Measurements from ENCODE around the gene TEK.

TEK gene

DNA sequence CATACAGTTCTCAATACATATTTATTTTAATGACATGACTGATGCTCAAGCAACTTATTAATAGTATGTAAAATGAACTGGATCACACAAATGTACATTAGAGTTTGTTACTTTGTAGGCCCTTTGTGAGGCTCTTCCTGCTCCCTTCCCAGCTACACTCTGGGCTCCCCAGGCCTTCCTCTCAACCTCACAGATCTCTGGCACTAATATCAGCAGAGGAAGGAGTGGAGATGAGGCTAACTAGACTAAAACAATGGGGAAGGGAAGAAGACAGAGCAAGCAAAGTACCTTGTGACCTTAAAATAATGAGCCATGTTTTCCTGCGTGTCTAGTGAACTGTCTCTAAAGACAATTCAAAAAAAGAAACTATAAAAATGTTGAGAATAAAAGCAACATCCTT is 30.3 kb upstream of the TEK start:
- TF ChIP-seq, protein P1, sequence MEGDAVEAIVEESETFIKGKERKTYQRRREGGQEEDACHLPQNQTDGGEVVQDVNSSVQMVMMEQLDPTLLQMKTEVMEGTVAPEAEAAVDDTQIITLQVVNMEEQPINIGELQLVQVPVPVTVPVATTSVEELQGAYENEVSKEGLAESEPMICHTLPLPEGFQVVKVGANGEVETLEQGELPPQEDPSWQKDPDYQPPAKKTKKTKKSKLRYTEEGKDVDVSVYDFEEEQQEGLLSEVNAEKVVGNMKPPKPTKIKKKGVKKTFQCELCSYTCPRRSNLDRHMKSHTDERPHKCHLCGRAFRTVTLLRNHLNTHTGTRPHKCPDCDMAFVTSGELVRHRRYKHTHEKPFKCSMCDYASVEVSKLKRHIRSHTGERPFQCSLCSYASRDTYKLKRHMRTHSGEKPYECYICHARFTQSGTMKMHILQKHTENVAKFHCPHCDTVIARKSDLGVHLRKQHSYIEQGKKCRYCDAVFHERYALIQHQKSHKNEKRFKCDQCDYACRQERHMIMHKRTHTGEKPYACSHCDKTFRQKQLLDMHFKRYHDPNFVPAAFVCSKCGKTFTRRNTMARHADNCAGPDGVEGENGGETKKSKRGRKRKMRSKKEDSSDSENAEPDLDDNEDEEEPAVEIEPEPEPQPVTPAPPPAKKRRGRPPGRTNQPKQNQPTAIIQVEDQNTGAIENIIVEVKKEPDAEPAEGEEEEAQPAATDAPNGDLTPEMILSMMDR (IDR thresholded peaks at IDR 0.05; ENCODE audit: low read depth, low read length, missing control alignments): no peak
- H3K4me3 ChIP-seq (ENCODE audit: low read depth, low read length): no peak overlapping the region
- in situ Hi-C loops (cut with HindIII; ENCODE audit: low pct_ligation_motif_present, low sequenced_read_pairs): no loop called here
- no peaks in the 10 kb centered on the region for H3K27me3 ChIP-seq (replicated peaks)
- H3K27ac ChIP-seq: no peak overlapping the region
- no peaks in the 10 kb centered on the region for H3K36me3 ChIP-seq (replicated peaks)
- DNase-seq: no peak

DNA sequence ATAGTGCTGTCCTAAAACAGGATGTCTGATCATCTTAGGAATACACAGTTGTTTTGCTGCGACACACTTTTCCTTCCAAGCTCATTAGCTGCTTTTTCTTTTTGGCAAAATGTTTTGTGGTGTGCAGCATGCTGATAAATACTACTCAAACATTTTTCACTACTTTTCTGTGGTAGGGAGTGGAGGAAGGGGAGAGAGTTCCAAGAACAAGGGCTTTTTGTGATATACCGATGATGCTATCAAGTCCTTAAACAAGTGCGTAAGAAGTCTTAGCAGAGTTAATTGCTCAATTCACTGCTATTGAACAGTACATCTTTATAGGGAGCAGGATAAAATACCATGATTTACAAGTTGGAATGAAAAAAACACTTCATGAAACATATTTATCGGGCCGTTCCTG is 23.6 kb upstream of the TEK start:
- TF ChIP-seq, protein P1 (IDR thresholded peaks at IDR 0.05; ENCODE audit: low read depth, low read length, missing control alignments): no peak
- no peak for DNase-seq
- H3K4me3 ChIP-seq (ENCODE audit: low read depth, low read length): no peak overlapping the region
- no peaks in the 10 kb centered on the region for H3K27me3 ChIP-seq (replicated peaks)
- no peak overlapping the region for H3K27ac ChIP-seq
- H3K36me3 ChIP-seq (replicated peaks): no peaks in the 10 kb centered on the region
- in situ Hi-C loops (cut with HindIII; ENCODE audit: low pct_ligation_motif_present, low sequenced_read_pairs): no loop called here

DNA sequence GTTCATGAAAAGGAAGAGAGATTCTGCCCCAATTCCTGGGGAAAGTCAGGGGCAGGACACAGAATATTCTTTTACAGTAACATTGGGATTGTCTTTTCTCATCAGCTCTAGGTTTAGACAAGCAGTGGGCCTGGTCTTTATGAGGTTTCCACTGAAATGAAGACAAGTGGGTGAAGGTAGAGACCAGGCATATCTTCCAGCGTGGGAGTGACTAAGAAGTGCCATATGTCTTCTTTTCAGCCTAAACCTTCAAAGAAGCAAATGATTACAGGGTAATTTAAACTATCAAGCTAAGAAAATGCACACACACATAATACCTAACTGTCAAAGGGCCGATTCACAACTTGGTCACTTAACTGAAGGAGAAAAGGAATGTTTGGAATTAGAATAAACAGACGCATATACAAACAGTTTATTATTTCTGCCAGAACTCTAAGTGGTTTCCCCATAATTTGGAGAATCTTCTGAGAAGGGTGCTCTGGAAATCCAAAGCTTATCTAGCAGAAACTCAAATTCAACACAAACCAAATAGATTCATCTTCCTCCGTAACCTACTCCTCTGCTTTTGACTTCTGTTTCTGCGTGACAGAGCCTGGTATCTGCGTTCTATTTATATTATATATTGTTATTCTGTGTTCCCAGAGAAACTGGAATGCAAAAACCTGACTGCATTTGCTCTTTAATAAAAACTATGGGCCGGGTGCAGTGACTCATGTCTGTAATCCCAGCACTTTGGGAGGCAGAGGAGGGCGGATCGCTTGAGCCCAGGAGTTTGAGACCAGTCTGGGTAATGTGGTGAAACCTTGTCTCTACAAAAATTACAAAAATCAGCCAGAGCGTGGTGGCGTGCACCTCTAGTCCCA is 22.0 kb upstream of the TEK start:
- Histone ChIP-seq H3K4me3 (ENCODE audit: low read depth, low read length) (no peak overlapping the region), H3K27ac (peak overlapping the region; percentile 84), H3K27me3 (replicated peaks) (no peaks in the 10 kb centered on the region), H3K36me3 (replicated peaks) (no peaks in the 10 kb centered on the region)
- DNase-seq: peak; percentile 96
- in situ Hi-C loops (cut with HindIII; ENCODE audit: low pct_ligation_motif_present, low sequenced_read_pairs): no loop called here
- TF ChIP-seq, protein P1 (IDR thresholded peaks at IDR 0.05; ENCODE audit: low read depth, low read length, missing control alignments): no peak

DNA sequence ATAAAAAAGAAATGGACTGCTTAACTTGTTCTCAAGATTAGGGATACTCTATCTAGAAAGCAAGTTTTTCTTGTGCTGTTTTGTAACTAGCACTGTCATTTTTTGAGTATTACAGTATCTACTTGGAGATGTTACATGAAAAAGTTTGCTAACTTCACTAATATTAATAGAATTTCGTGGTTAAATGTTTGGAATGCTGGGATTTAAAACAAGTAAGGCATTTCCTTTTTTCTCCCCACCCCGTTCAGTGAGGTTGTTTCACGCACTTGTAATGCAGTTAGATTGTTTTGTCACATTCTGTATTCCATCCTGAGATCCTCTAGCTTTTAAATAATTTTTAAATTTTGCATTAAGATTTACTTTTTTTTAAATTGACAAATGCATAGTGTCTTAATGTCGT is 20.0 kb upstream of the TEK start:
- H3K4me3 ChIP-seq (ENCODE audit: low read depth, low read length): no peak overlapping the region
- DNase-seq: peak; percentile 66
- TF ChIP-seq, protein P1 (IDR thresholded peaks at IDR 0.05; ENCODE audit: low read depth, low read length, missing control alignments): no peak
- H3K27ac ChIP-seq: peak overlapping the region; percentile 84
- H3K36me3 ChIP-seq (replicated peaks): no peaks in the 10 kb centered on the region
- in situ Hi-C loops (cut with HindIII; ENCODE audit: low pct_ligation_motif_present, low sequenced_read_pairs): no loop called here
- no peaks in the 10 kb centered on the region for H3K27me3 ChIP-seq (replicated peaks)

DNA sequence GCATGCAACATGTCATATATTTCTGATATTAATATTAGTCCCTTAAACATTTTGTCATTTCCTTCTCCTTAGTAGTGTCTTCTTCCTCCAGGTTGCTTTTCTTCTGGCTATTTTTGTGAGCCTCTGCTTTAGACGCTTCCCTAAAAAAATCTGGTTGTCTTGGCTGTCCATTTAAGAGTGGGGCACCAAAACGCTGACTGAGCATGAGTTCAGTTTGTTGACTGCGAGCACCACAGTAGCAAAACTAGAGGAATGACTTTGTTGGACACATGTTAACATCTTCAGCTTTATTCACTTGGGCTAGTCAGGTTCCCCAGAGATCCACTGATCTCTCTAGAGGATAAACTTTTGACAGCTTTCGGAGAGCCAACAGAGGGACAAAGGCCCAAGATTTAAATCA is 19.3 kb upstream of the TEK start:
- Histone ChIP-seq H3K4me3 (ENCODE audit: low read depth, low read length) (no peak overlapping the region), H3K36me3 (replicated peaks) (no peaks in the 10 kb centered on the region), H3K27ac (peak overlapping the region; percentile 84), H3K27me3 (replicated peaks) (no peaks in the 10 kb centered on the region)
- DNase-seq: no peak
- in situ Hi-C loops (cut with HindIII; ENCODE audit: low pct_ligation_motif_present, low sequenced_read_pairs): no loop called here
- TF ChIP-seq, protein P1 (IDR thresholded peaks at IDR 0.05; ENCODE audit: low read depth, low read length, missing control alignments): no peak

DNA sequence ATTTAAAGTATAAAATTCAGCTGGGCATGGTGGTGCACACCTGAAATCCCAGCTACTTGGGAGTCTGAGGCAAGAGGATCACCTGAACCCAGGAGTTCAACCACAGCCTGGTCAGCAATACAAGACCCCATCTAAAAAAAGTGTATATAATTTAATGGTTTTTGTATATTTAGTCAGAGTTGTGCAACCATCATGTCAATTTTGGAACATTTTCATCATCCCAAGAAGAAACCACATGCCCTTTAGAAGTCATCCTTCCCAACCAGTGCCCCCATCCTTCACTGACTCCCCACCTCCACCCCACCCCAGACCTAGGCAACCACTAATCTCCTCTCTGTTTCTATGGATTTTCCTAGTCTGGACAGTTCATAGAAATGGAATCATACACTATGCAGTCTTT is 18.8 kb upstream of the TEK start:
- Histone ChIP-seq H3K36me3 (replicated peaks) (no peaks in the 10 kb centered on the region), H3K27me3 (replicated peaks) (no peaks in the 10 kb centered on the region), H3K4me3 (ENCODE audit: low read depth, low read length) (no peak overlapping the region), H3K27ac (peak overlapping the region; percentile 84)
- no peak for DNase-seq
- in situ Hi-C loops (cut with HindIII; ENCODE audit: low pct_ligation_motif_present, low sequenced_read_pairs): no loop called here
- TF ChIP-seq, protein P1 (IDR thresholded peaks at IDR 0.05; ENCODE audit: low read depth, low read length, missing control alignments): no peak

Measured in brain microvascular endothelial cell (primary cell).